H9 (cell line): Measurements from ENCODE around the gene HAVCR1. TPM values are rescaled to one million over a fixed set of nuclear protein-coding genes. Genes with fewer than 3 reads are reported as not detected.

Source experiments
- DNase-seq: peaks from one replicate; pipeline ENCODE4 v3.0.0-alpha.2; 2017
- H2AFZ ChIP-seq: one replicate; pipeline ENCODE4 v1.6.1; 2013; ENCODE audit warnings: mild to moderate bottlenecking, low read length, control low read depth, moderate library complexity
- H2AK5ac ChIP-seq: 2 replicates; pipeline ENCODE4 v1.6.1; 2013; ENCODE audit warnings: low read length, control low read depth, mixed read lengths; ENCODE audit not compliant: insufficient read length
- H2BK120ac ChIP-seq: one replicate; pipeline ENCODE4 v1.6.1; 2013; ENCODE audit warnings: low read depth, mild to moderate bottlenecking, low read length, control low read depth, inconsistent platforms; ENCODE audit not compliant: poor library complexity, severe bottlenecking
- H2BK12ac ChIP-seq: 2 replicates; pipeline ENCODE4 v1.6.1; 2013; ENCODE audit warnings: low read length, control low read depth, mixed read lengths, low read depth; ENCODE audit not compliant: insufficient read length
- H2BK15ac ChIP-seq: 2 replicates; pipeline ENCODE4 v1.6.1; 2013; ENCODE audit warnings: low read depth, low read length, control low read depth
- H2BK20ac ChIP-seq: one replicate; pipeline ENCODE4 v1.6.1; 2013; ENCODE audit warnings: low read depth, mild to moderate bottlenecking, low read length, control low read depth, inconsistent platforms; ENCODE audit not compliant: poor library complexity, severe bottlenecking
- H2BK5ac ChIP-seq: 2 replicates; pipeline ENCODE4 v1.6.1; 2013; ENCODE audit warnings: low read length, control low read depth, mixed read lengths; ENCODE audit not compliant: insufficient read length
- H3K14ac ChIP-seq: 2 replicates; pipeline ENCODE4 v1.6.1; 2013; ENCODE audit warnings: low read length, control low read depth; ENCODE audit not compliant: insufficient read depth
- H3K18ac ChIP-seq: 2 replicates; pipeline ENCODE4 v1.6.1; 2013; ENCODE audit warnings: low read depth, mild to moderate bottlenecking, mixed read lengths, low read length, control low read depth; ENCODE audit not compliant: insufficient read length
- H3K23ac ChIP-seq: 2 replicates; pipeline ENCODE4 v1.6.1; 2013; ENCODE audit warnings: low read length, control low read depth, mixed read lengths, low read depth; ENCODE audit not compliant: insufficient read length
- H3K23me2 ChIP-seq: 2 replicates; pipeline ENCODE4 v1.6.1; 2013; ENCODE audit warnings: low read depth, mild to moderate bottlenecking, mixed read lengths, low read length, control low read depth; ENCODE audit not compliant: insufficient read length, poor library complexity, severe bottlenecking
- H3K27ac ChIP-seq: 2 replicates; pipeline ENCODE4 v1.5.1; 2013; ENCODE audit warnings: low read length, control low read depth, mixed read lengths, low read depth; ENCODE audit not compliant: insufficient read length
- H3K27me3 ChIP-seq: 2 replicates; pipeline ENCODE4 v1.6.1; 2013; ENCODE audit warnings: low read length, control low read depth, inconsistent platforms; ENCODE audit not compliant: insufficient read depth
- H3K4ac ChIP-seq: 2 replicates; pipeline ENCODE4 v1.6.1; 2013; ENCODE audit warnings: low read depth, mild to moderate bottlenecking, control low read depth, inconsistent platforms, low read length, moderate library complexity
- H3K4me1 ChIP-seq: 2 replicates; pipeline ENCODE4 v1.6.1; 2013; ENCODE audit warnings: low read length, control low read depth, inconsistent platforms; ENCODE audit not compliant: insufficient read depth
- H3K4me2 ChIP-seq: 2 replicates; pipeline ENCODE4 v1.6.1; 2013; ENCODE audit warnings: low read length, control low read depth, mixed read lengths; ENCODE audit not compliant: insufficient read length, insufficient read depth
- H3K56ac ChIP-seq: 2 replicates; pipeline ENCODE4 v1.6.1; 2013; ENCODE audit warnings: low read depth, mild to moderate bottlenecking, mixed read lengths, low read length, control low read depth; ENCODE audit not compliant: insufficient read length
- H3K79me1 ChIP-seq: 2 replicates; pipeline ENCODE4 v1.6.1; 2013; ENCODE audit warnings: low read depth, mild to moderate bottlenecking, moderate library complexity, low read length, control low read depth, inconsistent platforms; ENCODE audit not compliant: insufficient read depth, poor library complexity, severe bottlenecking
- H3K79me2 ChIP-seq: 2 replicates; pipeline ENCODE4 v1.6.1; 2013; ENCODE audit warnings: low read length, control low read depth, inconsistent platforms; ENCODE audit not compliant: insufficient read depth
- H3K9ac ChIP-seq: 2 replicates; pipeline ENCODE4 v1.6.1; 2013; ENCODE audit warnings: low read length, control low read depth, mixed read lengths; ENCODE audit not compliant: insufficient read length; ENCODE audit errors: extremely low read depth
- H3K9me3 ChIP-seq: one replicate; pipeline ENCODE4 v1.6.1; 2013; ENCODE audit warnings: low read depth, low read length, inconsistent platforms; ENCODE audit not compliant: control insufficient read depth
- H3T11ph ChIP-seq: one replicate; pipeline ENCODE4 v1.6.1; 2013; ENCODE audit warnings: mild to moderate bottlenecking, low read length, control low read depth, inconsistent platforms
- H4K20me1 ChIP-seq: one replicate; pipeline ENCODE4 v1.6.1; 2013; ENCODE audit not compliant: control insufficient read depth, insufficient read length, insufficient read depth
- H4K5ac ChIP-seq: 2 replicates; pipeline ENCODE4 v1.6.1; 2013; ENCODE audit warnings: low read depth, mild to moderate bottlenecking, mixed read lengths, low read length, control low read depth; ENCODE audit not compliant: insufficient read length
- H4K8ac ChIP-seq: replicated peaks from 2 replicates; pipeline ENCODE4 v1.6.1; 2013; ENCODE audit warnings: low read length, control low read depth, mixed read lengths, low read depth; ENCODE audit not compliant: insufficient read length
- H4K91ac ChIP-seq: 2 replicates; pipeline ENCODE4 v1.6.1; 2013; ENCODE audit warnings: low read depth, mild to moderate bottlenecking, moderate library complexity, mixed read lengths, low read length, control low read depth; ENCODE audit not compliant: insufficient read length
- H3K27ac Mint-ChIP-seq, 3 experiments: 2 replicates in 2 of 3; 3 replicates in 1 of 3; pipeline ENCODE4 v1.8.0; 2020 to 2021; ENCODE audit warnings: mixed read lengths in 3 of 3, mild to moderate bottlenecking in 1 of 3, moderate library complexity in 1 of 3
- H3K27me3 Mint-ChIP-seq: 2 replicates; pipeline ENCODE4 v1.8.0; 2021; ENCODE audit warnings: low read depth, mild to moderate bottlenecking, moderate library complexity, mixed read lengths
- H3K36me3 Mint-ChIP-seq, 3 experiments: 2 replicates in 2 of 3; 3 replicates in 1 of 3; pipeline ENCODE4 v1.8.0; 2020 to 2021; ENCODE audit warnings: low read depth in 3 of 3, mixed read lengths in 3 of 3; ENCODE audit not compliant: insufficient read depth in 1 of 3
- H3K4me1 Mint-ChIP-seq, 2 experiments: 2 replicates each; pipeline ENCODE4 v1.8.0; 2020; ENCODE audit warnings: mixed read lengths in 2 of 2
- H3K4me3 Mint-ChIP-seq, 2 experiments: 2 replicates in 1 of 2; 3 replicates in 1 of 2; pipeline ENCODE4 v1.8.0; 2020 to 2021; ENCODE audit warnings: mild to moderate bottlenecking in 2 of 2, mixed read lengths in 2 of 2, moderate library complexity in 1 of 2
- H3K9me3 Mint-ChIP-seq, 2 experiments: 2 replicates in 1 of 2; 3 replicates in 1 of 2; pipeline ENCODE4 v1.8.0; 2020; ENCODE audit warnings: mild to moderate bottlenecking in 2 of 2, mixed read lengths in 2 of 2, moderate library complexity in 1 of 2
- WGBS: extraction: QIAGEN DNeasy Blood & Tissue Kit; methylation state at CpG from one replicate; pipeline ENCODE4 v1.1.7; 2013; ENCODE audit warnings: missing lambda C conversion rate, low lambda C conversion rate, mixed read lengths; ENCODE audit not compliant: insufficient read length; ENCODE audit errors: extremely low coverage; 5-methylcytosine and 5-hydroxymethylcytosine counted together
- total RNA-seq: library from RNA; stranded (reverse); gene quantifications from 2 replicates; pipeline ENCODE4 v1.2.1, GENCODE V29; 2021
- TF ChIP-seq, protein P1 (sequence below): fragments of 200-600 bp; sonication (generic); conservative IDR thresholded peaks from 3 replicates; pipeline ENCODE4 v1.8.0; 2021; ENCODE audit warnings: antibody characterized with exemption, mild to moderate bottlenecking

The HAVCR1 gene
- total RNA-seq, 1 experiment from 2014 or later: not detected

DNA sequence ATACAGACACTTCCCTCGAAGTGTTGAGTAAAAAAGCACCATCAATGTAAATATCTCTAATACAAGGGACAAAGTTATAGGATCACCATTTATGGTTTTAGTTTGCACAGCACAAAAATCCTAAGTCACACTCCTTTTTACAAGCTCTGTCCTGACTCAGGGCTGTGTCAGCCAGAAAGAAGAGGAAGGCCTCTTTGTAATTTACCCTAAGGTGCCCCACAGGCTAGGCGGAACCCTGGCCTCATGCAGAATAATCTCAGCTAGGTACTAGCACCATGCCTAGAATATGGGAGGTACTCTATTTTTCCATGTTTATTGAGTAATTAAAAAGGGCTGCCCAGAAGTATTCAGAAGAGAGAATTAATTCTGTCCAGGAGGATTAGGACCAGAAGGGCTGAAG, 36.9 kb downstream of the HAVCR1 start:
- Histone ChIP-seq H4K20me1 (no peaks in the 10 kb centered on the region), H3K23ac (no peak overlapping the region)

More for the DNA sequence above, 36.9 kb downstream of the HAVCR1 start:
- Histone ChIP-seq H4K91ac (no peak overlapping the region), H3K4ac (no peak overlapping the region), H3T11ph (no peak overlapping the region), H2BK15ac (no peak overlapping the region), H3K79me1 (no peaks in the 10 kb centered on the region), H3K56ac (no peak overlapping the region), H2AFZ (no peak overlapping the region), H3K23me2 (no peaks in the 10 kb centered on the region), H3K4me2 (no peak overlapping the region), H3K9me3 (no peaks in the 10 kb centered on the region), H2BK120ac (no peak overlapping the region), H3K14ac (no peak overlapping the region), H3K79me2 (no peaks in the 10 kb centered on the region), H2BK5ac (no peak overlapping the region), H3K9ac (no peak overlapping the region), H3K18ac (no peak overlapping the region), H4K5ac (no peak overlapping the region), H2AK5ac (no peak overlapping the region), H2BK12ac (no peak overlapping the region), H3K4me1 (no peaks in the 10 kb centered on the region; the same call in 1 of the 2 replicates), H3K27me3 (no peaks in the 10 kb centered on the region), H3K27ac (no peak overlapping the region), H2BK20ac (no peak overlapping the region), H4K8ac (no peak overlapping the region)
- Mint-ChIP-seq H3K9me3 (peaks cover 11 to 14% of the 10 kb centered on the region in 2 experiments), H3K4me3 (no peak overlapping the region), H3K4me1 (peaks cover 2 to 4% of the 10 kb centered on the region in 2 experiments; a peak in 3 of 4 replicates), H3K27ac (peak overlapping the region in 1 of 3 experiments; percentile 50; a peak in 1 of 7 replicates), H3K36me3 (peaks cover 7 to 13% (median 8%) of the 10 kb centered on the region in 3 experiments; a peak in 5 of 7 replicates), H3K27me3 (no peaks in the 10 kb centered on the region)
- no CpG with 5 or more reads among the region's 2 CpGs for WGBS
- TF ChIP-seq, protein P1, sequence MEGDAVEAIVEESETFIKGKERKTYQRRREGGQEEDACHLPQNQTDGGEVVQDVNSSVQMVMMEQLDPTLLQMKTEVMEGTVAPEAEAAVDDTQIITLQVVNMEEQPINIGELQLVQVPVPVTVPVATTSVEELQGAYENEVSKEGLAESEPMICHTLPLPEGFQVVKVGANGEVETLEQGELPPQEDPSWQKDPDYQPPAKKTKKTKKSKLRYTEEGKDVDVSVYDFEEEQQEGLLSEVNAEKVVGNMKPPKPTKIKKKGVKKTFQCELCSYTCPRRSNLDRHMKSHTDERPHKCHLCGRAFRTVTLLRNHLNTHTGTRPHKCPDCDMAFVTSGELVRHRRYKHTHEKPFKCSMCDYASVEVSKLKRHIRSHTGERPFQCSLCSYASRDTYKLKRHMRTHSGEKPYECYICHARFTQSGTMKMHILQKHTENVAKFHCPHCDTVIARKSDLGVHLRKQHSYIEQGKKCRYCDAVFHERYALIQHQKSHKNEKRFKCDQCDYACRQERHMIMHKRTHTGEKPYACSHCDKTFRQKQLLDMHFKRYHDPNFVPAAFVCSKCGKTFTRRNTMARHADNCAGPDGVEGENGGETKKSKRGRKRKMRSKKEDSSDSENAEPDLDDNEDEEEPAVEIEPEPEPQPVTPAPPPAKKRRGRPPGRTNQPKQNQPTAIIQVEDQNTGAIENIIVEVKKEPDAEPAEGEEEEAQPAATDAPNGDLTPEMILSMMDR: no peak
- no peak for DNase-seq
